Vagina (tissue), 2 donors: Measurements from ENCODE around the gene ZFYVE26. TPM values are rescaled to one million over a fixed set of nuclear protein-coding genes. Genes with fewer than 3 reads are reported as not detected.

Source experiments
- DNase-seq, 2 donors: peaks; one replicate each; pipeline ENCODE4 v3.0.0-alpha.2; 2017; ENCODE audit errors: extremely low spot score in 2 of 2
- H3K27ac ChIP-seq: fragments of 200-600 bp; sonication (generic); one replicate; pipeline ENCODE4 v1.5.1; 2019
- H3K27me3 ChIP-seq: fragments of 200-600 bp; sonication (generic); one replicate; pipeline ENCODE4 v1.5.1; 2019
- H3K36me3 ChIP-seq, 2 donors: fragments of 200-600 bp; sonication (generic); one replicate each; pipeline ENCODE4 v1.5.1; 2017 to 2019
- H3K4me1 ChIP-seq: fragments of 200-600 bp; sonication (generic); one replicate; pipeline ENCODE4 v1.5.1; 2019
- H3K4me3 ChIP-seq, 2 donors: fragments of 200-600 bp; sonication (generic); 1 replicate in 1 of 2; 2 replicates in 1 of 2; pipeline ENCODE4 v1.5.1; 2016 to 2019
- H3K9me3 ChIP-seq: fragments of 200-600 bp; sonication (generic); one replicate; pipeline ENCODE4 v1.5.1; 2019
- CTCF ChIP-seq, 3 experiments: fragments of 450-650 bp in 2 of 3; fragments of 200-600 bp in 1 of 3; sonication (generic) in 1 of 3; IDR thresholded peaks; one replicate each; pipeline ENCODE4 v1.5.1; 2017 to 2019; ENCODE audit warnings: antibody characterized with exemption in 3 of 3, mild to moderate bottlenecking in 2 of 3, moderate library complexity in 2 of 3
- POLR2A ChIP-seq, 2 donors: fragments of 450-650 bp; IDR thresholded peaks; one replicate each; pipeline ENCODE4 v1.6.1; 2017; ENCODE audit warnings: antibody characterized with exemption in 2 of 2, mild to moderate bottlenecking in 2 of 2, moderate library complexity in 2 of 2
- POLR2AphosphoS5 ChIP-seq, 2 donors: sonication (generic); formaldehyde crosslinking; IDR thresholded peaks; one replicate each; pipeline ENCODE4 v1.9.0; 2017; ENCODE audit warnings: antibody characterized with exemption in 2 of 2, mild to moderate bottlenecking in 2 of 2, low read depth in 1 of 2; ENCODE audit not compliant: insufficient read depth in 1 of 2
- intact Hi-C: fragments of 100-400 bp; cut with DNase I; formaldehyde crosslinking; loops from one replicate; pipeline ENCODE4 v1.15.1; 2023
- total RNA-seq: library from RNA; depleted of rRNA; stranded (reverse); fragments of >200 nt; gene quantifications from one replicate; pipeline ENCODE4 v1.2.3, GENCODE V29; 2016

The ZFYVE26 gene
- total RNA-seq, 1 donor from 2014 or later: 30.2 TPM

DNA sequence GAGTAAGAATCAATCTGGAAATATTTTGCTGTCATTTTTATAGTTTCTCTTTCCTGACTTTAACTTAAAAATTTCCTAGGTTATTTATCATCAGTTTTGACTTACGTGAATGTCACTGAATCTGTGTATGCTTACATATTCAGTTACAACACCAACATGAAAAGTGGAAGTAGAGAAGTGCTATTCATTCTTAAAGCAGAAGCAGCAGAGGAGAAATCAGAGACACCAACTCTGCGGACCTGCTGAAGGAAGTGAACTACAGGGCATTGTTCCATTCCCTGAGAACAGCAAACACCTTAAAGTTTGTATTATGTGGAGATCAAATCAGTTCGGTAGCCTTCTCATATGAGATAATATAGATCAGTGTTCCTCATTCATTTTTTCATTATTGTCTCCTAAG is 37.3 kb upstream of the ZFYVE26 start:
- no peak for TF ChIP-seq CTCF (IDR thresholded peaks at IDR 0.05)
- no peak for TF ChIP-seq POLR2AphosphoS5 (IDR thresholded peaks at IDR 0.05; ENCODE audit: insufficient read depth in 1 of 2, low read depth in 1 of 2)
- no peak for TF ChIP-seq POLR2A (IDR thresholded peaks at IDR 0.05)
- no peak for DNase-seq
- intact Hi-C loops: no loop called here

DNA sequence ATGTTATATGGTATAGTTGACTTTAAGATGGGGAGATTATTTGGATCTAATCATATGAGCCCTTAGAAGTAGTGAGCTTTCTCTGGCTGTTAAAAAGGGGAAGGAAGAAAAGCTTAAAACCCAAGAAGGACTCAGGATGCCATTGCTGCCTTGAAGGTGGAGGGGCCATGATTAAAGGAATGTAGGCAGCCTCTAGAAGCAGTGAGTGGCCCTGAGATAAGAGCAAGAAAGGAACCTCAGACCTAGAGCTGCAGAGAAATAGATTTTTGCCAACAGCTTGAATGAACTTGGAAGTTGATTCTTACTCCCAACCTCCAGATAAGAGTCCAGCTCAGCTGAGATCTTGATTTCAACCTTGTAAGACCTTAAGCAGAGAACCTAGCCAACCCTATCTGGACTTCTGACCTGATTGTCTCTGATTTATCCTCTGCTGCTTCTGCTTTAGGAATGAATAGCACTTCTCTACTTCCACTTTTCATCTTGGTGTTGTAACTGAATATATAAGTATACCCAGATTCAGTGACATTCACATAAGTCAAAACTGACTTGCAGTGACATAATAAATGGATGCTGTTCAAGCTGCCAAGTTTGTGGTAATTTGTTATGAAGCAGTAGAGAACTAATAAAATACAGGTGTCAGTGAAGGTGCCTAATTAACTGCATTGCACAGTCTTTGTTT is 36.7 kb upstream of the ZFYVE26 start:
- Histone ChIP-seq H3K4me3 (no peak overlapping the region), H3K4me1 (no peaks in the 10 kb centered on the region), H3K27ac (no peak overlapping the region), H3K36me3 (no peaks in the 10 kb centered on the region), H3K9me3 (no peaks in the 10 kb centered on the region), H3K27me3 (no peaks in the 10 kb centered on the region)
- DNase-seq: no peak
- intact Hi-C loops: no loop called here
- TF ChIP-seq POLR2A (IDR thresholded peaks at IDR 0.05) (no peak), POLR2AphosphoS5 (IDR thresholded peaks at IDR 0.05; ENCODE audit: insufficient read depth in 1 of 2, low read depth in 1 of 2) (no peak), CTCF (IDR thresholded peaks at IDR 0.05) (no peak)

More for the DNA sequence above, 37.3 kb upstream of the ZFYVE26 start:
- Histone ChIP-seq H3K9me3 (no peaks in the 10 kb centered on the region), H3K4me3 (no peak overlapping the region), H3K27me3 (no peaks in the 10 kb centered on the region), H3K36me3 (no peaks in the 10 kb centered on the region), H3K4me1 (no peaks in the 10 kb centered on the region), H3K27ac (no peak overlapping the region)

GRCh38 chr14:67851785-67852410 is 35.5 kb upstream of the ZFYVE26 start:
- no peak overlapping the region for H3K4me3 ChIP-seq
- TF ChIP-seq CTCF (IDR thresholded peaks at IDR 0.05) (no peak), POLR2A (IDR thresholded peaks at IDR 0.05) (no peak), POLR2AphosphoS5 (IDR thresholded peaks at IDR 0.05; ENCODE audit: insufficient read depth in 1 of 2, low read depth in 1 of 2) (no peak)
- no peaks in the 10 kb centered on the region for H3K4me1 ChIP-seq
- DNase-seq: no peak
- no peaks in the 10 kb centered on the region for H3K27me3 ChIP-seq
- intact Hi-C loops: no loop called here
- H3K36me3 ChIP-seq: no peaks in the 10 kb centered on the region
- H3K9me3 ChIP-seq: no peaks in the 10 kb centered on the region
- H3K27ac ChIP-seq: no peak overlapping the region

DNA sequence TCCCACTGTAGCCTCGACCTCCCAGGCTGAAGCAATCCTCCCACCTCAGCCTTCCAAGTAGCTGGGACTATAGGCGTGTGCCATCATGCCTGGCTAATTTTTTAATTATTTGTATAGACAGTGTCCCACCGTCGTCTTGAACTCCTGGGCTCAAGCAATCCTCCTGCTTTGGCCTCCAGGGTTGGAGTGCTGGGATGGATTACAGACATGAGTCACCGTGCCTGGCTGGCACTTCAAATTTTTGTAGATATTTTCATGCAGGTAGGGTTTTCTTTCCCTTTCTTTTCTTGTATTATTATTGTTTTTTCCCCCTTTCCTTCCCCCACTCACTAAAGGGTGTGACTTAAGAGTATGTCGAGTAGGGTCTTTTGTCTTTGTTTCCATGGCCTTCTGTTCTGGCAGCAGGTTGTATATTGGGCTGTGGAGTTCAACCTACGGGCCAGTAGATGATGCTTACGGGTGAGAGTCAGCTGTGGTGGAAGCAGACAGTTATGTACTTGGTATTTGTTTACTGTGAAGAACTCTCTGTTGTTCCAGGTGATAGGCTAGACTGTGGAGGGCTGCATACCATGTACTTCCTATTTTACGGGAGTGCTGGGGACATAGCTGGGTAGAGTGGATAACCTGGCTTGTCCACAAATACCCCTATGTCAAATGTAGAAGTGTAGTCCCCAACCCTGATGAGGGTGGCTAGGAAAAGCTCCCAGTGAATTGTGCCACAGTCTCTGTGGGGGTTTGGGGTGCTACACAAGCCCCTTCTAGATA is 33.9 kb upstream of the ZFYVE26 start:
- H3K36me3 ChIP-seq: no peaks in the 10 kb centered on the region
- H3K9me3 ChIP-seq: no peaks in the 10 kb centered on the region
- intact Hi-C loops: no loop called here
- H3K4me1 ChIP-seq: no peaks in the 10 kb centered on the region
- H3K27ac ChIP-seq: no peak overlapping the region
- H3K27me3 ChIP-seq: no peaks in the 10 kb centered on the region
- H3K4me3 ChIP-seq: no peak overlapping the region
- no peak for DNase-seq
- TF ChIP-seq POLR2A (IDR thresholded peaks at IDR 0.05) (no peak), POLR2AphosphoS5 (IDR thresholded peaks at IDR 0.05; ENCODE audit: insufficient read depth in 1 of 2, low read depth in 1 of 2) (no peak), CTCF (IDR thresholded peaks at IDR 0.05) (no peak)
